Measurements from ENCODE around the gene DSC3.

DNA sequence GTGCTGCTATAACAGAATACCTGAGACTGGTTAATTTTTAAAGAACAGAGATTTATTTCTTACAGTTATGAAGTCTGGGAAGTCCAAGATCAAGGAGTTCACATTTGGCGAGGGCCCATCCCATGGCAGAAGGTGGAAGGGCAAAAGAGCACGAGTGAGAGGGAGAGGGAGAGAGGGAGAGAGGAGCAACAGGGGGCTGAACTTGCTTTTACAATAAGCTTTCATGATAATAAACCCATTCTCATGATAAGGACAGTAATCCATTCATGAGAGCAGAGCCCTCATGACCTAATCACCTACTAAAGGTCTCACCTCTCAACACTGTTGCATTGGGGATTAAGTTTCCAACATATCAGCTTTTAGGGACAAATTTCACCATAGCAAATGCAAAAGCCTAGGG lies 45.3 kb downstream of the DSC3 start:
- TF ChIP-seq, protein P1, sequence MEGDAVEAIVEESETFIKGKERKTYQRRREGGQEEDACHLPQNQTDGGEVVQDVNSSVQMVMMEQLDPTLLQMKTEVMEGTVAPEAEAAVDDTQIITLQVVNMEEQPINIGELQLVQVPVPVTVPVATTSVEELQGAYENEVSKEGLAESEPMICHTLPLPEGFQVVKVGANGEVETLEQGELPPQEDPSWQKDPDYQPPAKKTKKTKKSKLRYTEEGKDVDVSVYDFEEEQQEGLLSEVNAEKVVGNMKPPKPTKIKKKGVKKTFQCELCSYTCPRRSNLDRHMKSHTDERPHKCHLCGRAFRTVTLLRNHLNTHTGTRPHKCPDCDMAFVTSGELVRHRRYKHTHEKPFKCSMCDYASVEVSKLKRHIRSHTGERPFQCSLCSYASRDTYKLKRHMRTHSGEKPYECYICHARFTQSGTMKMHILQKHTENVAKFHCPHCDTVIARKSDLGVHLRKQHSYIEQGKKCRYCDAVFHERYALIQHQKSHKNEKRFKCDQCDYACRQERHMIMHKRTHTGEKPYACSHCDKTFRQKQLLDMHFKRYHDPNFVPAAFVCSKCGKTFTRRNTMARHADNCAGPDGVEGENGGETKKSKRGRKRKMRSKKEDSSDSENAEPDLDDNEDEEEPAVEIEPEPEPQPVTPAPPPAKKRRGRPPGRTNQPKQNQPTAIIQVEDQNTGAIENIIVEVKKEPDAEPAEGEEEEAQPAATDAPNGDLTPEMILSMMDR (conservative IDR thresholded peaks at IDR 0.05; ENCODE audit: low read length): no peak
- no peak for TF ChIP-seq EZH2phosphoT487 (IDR thresholded peaks at IDR 0.05; ENCODE audit: borderline replicate concordance, low read depth, low read length)

All from OCI-LY7 (cell line).